Dendritic cell treated with granulocyte-macrophage colony-stimulating factor and Interleukin-4, amounts not matched to agents 40 ng/mL and 50 ng/mL, for 4 days (primary cell): ENCODE measurements around the gene SCGB1D4.

Experiments
- H3K27ac Mint-ChIP-seq: one replicate; pipeline ENCODE4 v1.8.0; 2022; ENCODE audit warnings: mild to moderate bottlenecking, mixed read lengths
- H3K27me3 Mint-ChIP-seq: one replicate; pipeline ENCODE4 v1.8.0; 2022; ENCODE audit warnings: mild to moderate bottlenecking, mixed read lengths
- H3K36me3 Mint-ChIP-seq: one replicate; pipeline ENCODE4 v1.8.0; 2022; ENCODE audit warnings: low read depth, mixed read lengths
- H3K4me1 Mint-ChIP-seq: one replicate; pipeline ENCODE4 v1.8.0; 2022; ENCODE audit warnings: low read depth, mixed read lengths
- H3K4me3 Mint-ChIP-seq: one replicate; pipeline ENCODE4 v1.8.0; 2022; ENCODE audit warnings: mild to moderate bottlenecking, moderate library complexity, mixed read lengths
- H3K9me3 Mint-ChIP-seq: one replicate; pipeline ENCODE4 v1.8.0; 2022; ENCODE audit warnings: mixed read lengths
- intact Hi-C: fragments of 100-400 bp; cut with micrococcal nuclease; formaldehyde crosslinking; loops from one replicate; pipeline ENCODE4 v1.15.0; 2022

Gene SCGB1D4

DNA sequence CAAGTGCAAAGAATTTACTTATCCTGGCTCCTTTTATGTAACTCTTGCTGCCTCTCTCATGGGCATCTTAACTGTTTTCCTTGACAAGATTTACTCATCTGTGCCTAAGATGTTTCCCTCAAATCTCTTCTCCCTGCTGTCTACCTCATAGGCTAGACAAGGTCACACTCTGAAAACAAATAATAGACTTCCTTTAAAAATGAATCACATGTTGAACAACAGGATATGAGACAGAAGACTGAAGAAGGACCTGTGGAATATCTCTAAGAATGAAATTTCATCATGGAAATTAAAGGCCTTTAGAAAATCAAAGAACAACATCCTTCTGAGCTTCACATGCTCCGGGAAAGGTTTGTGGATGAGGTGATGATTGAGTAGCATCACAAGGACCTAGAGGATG is 34.9 kb downstream of the SCGB1D4 start:
- Mint-ChIP-seq H3K4me3 (no peak overlapping the region), H3K9me3 (no peaks in the 10 kb centered on the region), H3K27ac (no peak overlapping the region), H3K4me1 (no peaks in the 10 kb centered on the region), H3K27me3 (peaks cover 19% of the 10 kb centered on the region), H3K36me3 (no peaks in the 10 kb centered on the region)
- intact Hi-C loops: no loop called here

DNA sequence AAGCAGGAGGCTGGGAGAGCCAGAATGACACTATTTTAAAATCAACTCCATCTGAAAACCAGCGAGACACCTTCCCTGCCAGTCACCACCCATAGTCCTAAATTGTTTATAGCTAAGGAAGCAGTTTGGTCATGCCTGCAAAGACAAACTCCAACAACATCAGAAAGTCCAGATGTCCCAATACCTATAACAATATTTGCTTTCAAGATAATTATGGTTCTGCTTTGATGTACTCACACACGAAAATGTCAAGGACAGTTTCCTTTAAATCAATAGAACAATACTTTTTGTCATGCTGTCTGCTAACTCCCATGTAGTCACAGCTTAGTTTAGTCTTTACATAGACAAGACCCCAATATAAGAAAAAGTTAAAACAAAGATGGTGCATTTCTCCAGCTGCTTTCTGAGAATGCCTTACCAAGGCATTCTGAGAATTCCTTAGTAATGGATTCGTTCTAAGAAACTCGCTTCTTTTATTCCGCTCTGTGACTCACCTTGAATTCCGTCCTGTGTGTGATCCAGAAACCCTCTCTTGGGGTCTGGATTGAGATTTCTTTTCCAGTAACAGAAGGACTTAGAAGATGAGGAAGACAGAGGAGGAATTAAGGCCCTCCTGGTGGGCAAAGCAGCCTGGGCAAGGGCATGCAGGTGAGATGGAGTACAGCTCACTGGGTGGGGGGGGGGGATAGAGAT is 38.5 kb downstream of the SCGB1D4 start:
- Mint-ChIP-seq H3K4me3 (no peak overlapping the region), H3K27me3 (peaks cover 25% of the 10 kb centered on the region), H3K4me1 (no peaks in the 10 kb centered on the region), H3K36me3 (no peaks in the 10 kb centered on the region), H3K9me3 (no peaks in the 10 kb centered on the region), H3K27ac (no peak overlapping the region)
- intact Hi-C loops: no loop called here

DNA sequence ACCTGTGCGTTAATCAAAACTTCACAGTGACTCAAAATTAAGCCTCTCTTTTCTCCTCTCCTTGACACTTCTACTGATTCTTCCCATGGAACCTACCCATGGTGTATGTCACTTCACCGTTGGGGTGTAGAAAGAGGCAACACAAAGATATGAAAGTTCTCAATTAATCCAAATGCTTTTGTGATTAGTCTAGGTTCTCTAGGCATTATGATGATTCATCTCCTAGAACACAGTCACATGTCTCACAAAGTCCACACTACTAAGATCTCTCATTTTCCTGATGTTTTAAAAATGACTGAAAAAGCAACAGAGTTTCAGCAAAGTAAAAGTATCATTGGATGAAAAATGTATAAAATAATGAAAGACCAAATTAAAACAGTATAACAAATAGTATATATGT is 42.6 kb downstream of the SCGB1D4 start:
- Mint-ChIP-seq H3K27ac (no peak overlapping the region), H3K27me3 (peaks cover 17% of the 10 kb centered on the region), H3K4me3 (no peak overlapping the region), H3K9me3 (peaks cover 27% of the 10 kb centered on the region), H3K36me3 (no peaks in the 10 kb centered on the region), H3K4me1 (no peaks in the 10 kb centered on the region)
- intact Hi-C loops: no loop called here

GRCh38 chr11:62253999-62254542 is 44.8 kb downstream of the SCGB1D4 start:
- intact Hi-C loops: no loop called here
- Mint-ChIP-seq H3K36me3 (no peaks in the 10 kb centered on the region), H3K4me1 (no peaks in the 10 kb centered on the region), H3K27me3 (peaks cover 25% of the 10 kb centered on the region), H3K27ac (no peak overlapping the region), H3K9me3 (peaks cover 47% of the 10 kb centered on the region), H3K4me3 (no peak overlapping the region)

- intact Hi-C loops: no loop called here
- no peak overlapping the region for H3K4me3 Mint-ChIP-seq
- H3K9me3 Mint-ChIP-seq: peaks cover 47% of the 10 kb centered on the region
- no peaks in the 10 kb centered on the region for H3K4me1 Mint-ChIP-seq
- no peaks in the 10 kb centered on the region for H3K36me3 Mint-ChIP-seq
- H3K27ac Mint-ChIP-seq: no peak overlapping the region
- H3K27me3 Mint-ChIP-seq: peaks cover 19% of the 10 kb centered on the region
Observed at GRCh38 chr11:62251698-62252097, 47.2 kb downstream of the SCGB1D4 start.
